ENCODE measurements around the gene SRC.

GRCh38 chr20:37352608-37352980, 6.7 kb downstream of the SRC start:
- TF ChIP-seq POLR2A (IDR thresholded peaks at IDR 0.05; ENCODE audit: low read length) (no peak), GATA1 (IDR thresholded peaks at IDR 0.05; ENCODE audit: low read depth, low read length) (no peak)

Data from erythroblast (primary cell).